GM12878 (cell line): ENCODE measurements around the gene IL36B. TPM values are rescaled to one million over a fixed set of nuclear protein-coding genes. Genes with fewer than 3 reads are reported as not detected.

ENCODE experiments used
- ATAC-seq: fragments of 200-7000 bp; cut with Tn5 transposase; 3 replicates; pipeline ENCODE4 v1.9.1; 2020; ENCODE audit warnings: mild to moderate bottlenecking, moderate library complexity
- BruUV-seq: library from RNA; stranded (reverse); fragments of 400-500 nt; replicated peaks from 2 replicates; lab custom pipeline; 2021; lab: Mats Ljungman, UMichigan
- CTCF ChIA-PET: fragments of 300-600 bp; sonication (Branson Sonifier 250); formaldehyde crosslinking; extraction: SDS; loops from one replicate; lab custom pipeline; 2021; ENCODE audit warnings: inconsistent platforms; lab: Yijun Ruan, JAX
- POLR2A ChIA-PET: fragments of 350-600 bp; formaldehyde crosslinking; extraction: SDS; loops from one replicate; lab custom pipeline; 2021; ENCODE audit warnings: inconsistent platforms; lab: Charles Lee
- RAD21 ChIA-PET: fragments of 300-600 bp; sonication (Branson Sonifier 250); formaldehyde crosslinking; loops from one replicate; lab custom pipeline; 2023; ENCODE audit warnings: antibody characterized with exemption; ENCODE audit not compliant: unreplicated experiment; lab: Charles Lee
- SMC1A ChIA-PET: fragments of 300-600 bp; sonication (Branson Sonifier 250); formaldehyde crosslinking; loops from one replicate; lab custom pipeline; 2023; ENCODE audit not compliant: unreplicated experiment, uncharacterized antibody; lab: Charles Lee
- DNase-seq: peaks from one replicate; pipeline ENCODE4 v3.0.0-alpha.2; 2011; ENCODE audit warnings: low read depth, low spot score
- FAIRE-seq: peaks from 3 replicates; lab custom pipeline; 2011; peaks lifted over from hg19 to GRCh38; lab: Jason Lieb, UNC
- H2AFZ ChIP-seq: 2 replicates; pipeline ENCODE4 v1.6.0; 2011; ENCODE audit warnings: low read depth, low read length, control low read depth; ENCODE audit not compliant: control insufficient read depth
- H3K27ac ChIP-seq: 2 replicates; pipeline ENCODE4 v1.5.1; 2011; ENCODE audit warnings: control low read depth; ENCODE audit not compliant: control insufficient read depth, insufficient read depth
- H3K27me3 ChIP-seq, 2 experiments: replicated peaks in 1 of 2; 2 replicates each; pipeline versions ENCODE4 v1.6.0 to v1.6.1; 2011; ENCODE audit warnings: low read length in 1 of 2; ENCODE audit not compliant: control insufficient read depth in 2 of 2, insufficient read depth in 2 of 2
- H3K36me3 ChIP-seq, 2 experiments: 2 replicates each; pipeline ENCODE4 v1.5.1; 2011; ENCODE audit warnings: low read length in 1 of 2; ENCODE audit not compliant: control insufficient read depth in 2 of 2, insufficient read depth in 2 of 2
- H3K4me1 ChIP-seq: 2 replicates; pipeline ENCODE4 v1.6.1; 2011; ENCODE audit warnings: mild to moderate bottlenecking, low read length, moderate library complexity, mixed read lengths; ENCODE audit not compliant: control insufficient read depth, insufficient read depth
- H3K4me2 ChIP-seq: 2 replicates; pipeline ENCODE4 v1.6.0; 2011; ENCODE audit warnings: control low read depth; ENCODE audit not compliant: control insufficient read depth, insufficient read depth
- H3K4me3 ChIP-seq: fragments of 200-600 bp; sonication (generic); 2 replicates; pipeline ENCODE4 v1.5.1; 2016
- H3K79me2 ChIP-seq: 2 replicates; pipeline ENCODE4 v1.6.0; 2011; ENCODE audit warnings: low read length; ENCODE audit not compliant: control insufficient read depth, insufficient read depth
- H3K9ac ChIP-seq: 2 replicates; pipeline ENCODE4 v1.8.0; 2011; ENCODE audit warnings: low read length, control low read depth, mixed read lengths; ENCODE audit not compliant: control insufficient read depth, insufficient read depth
- H3K9me3 ChIP-seq: replicated peaks from 3 replicates; pipeline ENCODE4 v1.5.1; 2011; ENCODE audit warnings: mild to moderate bottlenecking, low read length; ENCODE audit not compliant: control insufficient read depth, insufficient read depth
- H4K20me1 ChIP-seq: 2 replicates; pipeline ENCODE4 v1.6.0; 2011; ENCODE audit not compliant: control insufficient read depth, insufficient read depth
- CHD4 ChIP-seq: fragments of 200-600 bp; sonication (generic); IDR thresholded peaks from 2 replicates; pipeline ENCODE4 v1.6.1; 2016; ENCODE audit warnings: mild to moderate bottlenecking
- CREB1 ChIP-seq: IDR thresholded peaks from 2 replicates; pipeline ENCODE4 v1.6.1; 2012; ENCODE audit warnings: low read depth, mild to moderate bottlenecking, inconsistent platforms
- RAD51 ChIP-seq: fragments of 450-650 bp; IDR thresholded peaks from 2 replicates; pipeline ENCODE4 v1.6.1; 2016; ENCODE audit warnings: moderate library complexity, mild to moderate bottlenecking, inconsistent platforms
- RELA ChIP-seq: fragments of 450-650 bp; IDR thresholded peaks from 2 replicates; pipeline ENCODE4 v1.8.0; 2014; ENCODE audit warnings: borderline replicate concordance; ENCODE audit not compliant: partially characterized antibody
- STAT1 ChIP-seq: fragments of 450-650 bp; conservative IDR thresholded peaks from 2 replicates; pipeline ENCODE4 v1.6.1; 2014; ENCODE audit warnings: antibody characterized with exemption, mild to moderate bottlenecking
- STAT3 ChIP-seq: IDR thresholded peaks from 2 replicates; pipeline ENCODE4 v1.6.1; 2011; ENCODE audit warnings: low read depth, low read length, improper control_type of control experiment
- WGBS: methylation state at CpG from one replicate; pipeline ENCODE4 v1.1.6; 2016; ENCODE audit warnings: low lambda C conversion rate; ENCODE audit not compliant: insufficient replicate concordance, insufficient coverage; ENCODE audit errors: missing lambda C conversion rate; 5-methylcytosine and 5-hydroxymethylcytosine counted together
- in situ Hi-C: fragments of 300-500 bp; cut with MboI; formaldehyde crosslinking; loops from 9 replicates; pipeline ENCODE4 v1.14.3; 2018; ENCODE audit warnings: mixed read lengths
- intact Hi-C: fragments of 100-400 bp; cut with micrococcal nuclease; formaldehyde crosslinking; loops from one replicate; pipeline ENCODE4 v1.14.2; 2022; ENCODE audit not compliant: unreplicated experiment
- polyA plus RNA-seq, 11 experiments: library from polyadenylated mRNA; depleted of rRNA in 4 of 11; unstranded in 6 of 11; stranded (reverse) in 5 of 11; fragments of >200 nt; fragmentation: Nextera tagmentation in 4 of 11; fragmentation: Illumina TruSeq in 1 of 11; extraction: Ambion mirVana in 4 of 11; extraction: Trizol in 1 of 11; gene quantifications; 1 replicate in 1 of 11; 2 replicates in 10 of 11; pipeline versions ENCODE4 v1.2.1 to v1.2.3, GENCODE V29; 2011 to 2016; ENCODE audit warnings: inconsistent platforms in 2 of 11, missing spikeins in 2 of 11, low read depth in 1 of 11
- total RNA-seq, 4 experiments: library from RNA; depleted of rRNA in 3 of 4; stranded (reverse); fragments of >200 nt in 3 of 4; fragmentation: Illumina TruSeq in 1 of 4; extraction: Trizol in 1 of 4; gene quantifications; 2 replicates each; pipeline versions ENCODE4 v1.2.1 to v1.2.3, GENCODE V29; 2013 to 2021
- TF ChIP-seq, protein P1 (sequence below): fragments of 450-650 bp; IDR thresholded peaks from 2 replicates; pipeline ENCODE4 v1.6.1; 2016; ENCODE audit warnings: mild to moderate bottlenecking, moderate library complexity, borderline replicate concordance
- TF ChIP-seq, protein P2 (sequence below): IDR thresholded peaks from 2 replicates; pipeline ENCODE4 v1.6.1; 2011; ENCODE audit warnings: borderline replicate concordance, low read depth, mild to moderate bottlenecking, moderate library complexity, mixed read lengths, low read length; ENCODE audit not compliant: insufficient read depth; ENCODE audit errors: extremely low read length

Gene IL36B
- total and polyA plus RNA-seq, 10 of the 15 experiments (the other 5 are each of a cell fraction or from before 2014, with no cell fraction given), result not detected

DNA sequence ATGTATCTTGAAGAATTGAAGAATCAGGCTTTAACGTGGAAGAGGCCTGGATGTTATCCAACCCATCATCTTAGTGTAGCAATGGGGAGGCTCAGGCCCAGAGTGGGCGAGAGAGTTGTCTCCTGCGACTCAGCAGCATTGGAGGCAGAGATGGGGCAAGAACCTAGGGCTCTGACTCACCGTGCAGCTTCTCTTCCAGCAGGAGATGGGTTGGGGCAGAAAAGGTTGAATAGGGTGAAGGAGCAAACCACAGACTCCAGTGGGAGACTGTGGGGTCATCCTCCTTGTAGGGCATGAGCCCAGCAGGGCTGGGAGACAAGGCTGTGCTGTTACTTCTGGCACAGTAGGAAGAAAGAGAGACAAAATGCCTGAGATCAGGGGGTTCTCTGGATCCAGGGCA lies 7.7 kb upstream of the IL36B start:
- no peaks in the 10 kb centered on the region for H4K20me1 ChIP-seq
- H3K9me3 ChIP-seq, result peaks cover 2% of the 10 kb centered on the region; the same call in 1 of the 3 replicates
- H3K4me3 ChIP-seq, result no peak overlapping the region
- no peak overlapping the region for H3K27ac ChIP-seq
- intact Hi-C loops (no loop called here), in situ Hi-C loops (no loop called here)
- ChIA-PET RAD21 (no interaction called here), POLR2A (no interaction called here), SMC1A (no interaction called here), CTCF (no interaction called here)
- ATAC-seq, result no peak
- no peak overlapping the region for H2AFZ ChIP-seq
- H3K4me2 ChIP-seq, result no peak overlapping the region
- H3K36me3 ChIP-seq, result no peaks in the 10 kb centered on the region
- FAIRE-seq, result no peak
- TF ChIP-seq, protein P1, sequence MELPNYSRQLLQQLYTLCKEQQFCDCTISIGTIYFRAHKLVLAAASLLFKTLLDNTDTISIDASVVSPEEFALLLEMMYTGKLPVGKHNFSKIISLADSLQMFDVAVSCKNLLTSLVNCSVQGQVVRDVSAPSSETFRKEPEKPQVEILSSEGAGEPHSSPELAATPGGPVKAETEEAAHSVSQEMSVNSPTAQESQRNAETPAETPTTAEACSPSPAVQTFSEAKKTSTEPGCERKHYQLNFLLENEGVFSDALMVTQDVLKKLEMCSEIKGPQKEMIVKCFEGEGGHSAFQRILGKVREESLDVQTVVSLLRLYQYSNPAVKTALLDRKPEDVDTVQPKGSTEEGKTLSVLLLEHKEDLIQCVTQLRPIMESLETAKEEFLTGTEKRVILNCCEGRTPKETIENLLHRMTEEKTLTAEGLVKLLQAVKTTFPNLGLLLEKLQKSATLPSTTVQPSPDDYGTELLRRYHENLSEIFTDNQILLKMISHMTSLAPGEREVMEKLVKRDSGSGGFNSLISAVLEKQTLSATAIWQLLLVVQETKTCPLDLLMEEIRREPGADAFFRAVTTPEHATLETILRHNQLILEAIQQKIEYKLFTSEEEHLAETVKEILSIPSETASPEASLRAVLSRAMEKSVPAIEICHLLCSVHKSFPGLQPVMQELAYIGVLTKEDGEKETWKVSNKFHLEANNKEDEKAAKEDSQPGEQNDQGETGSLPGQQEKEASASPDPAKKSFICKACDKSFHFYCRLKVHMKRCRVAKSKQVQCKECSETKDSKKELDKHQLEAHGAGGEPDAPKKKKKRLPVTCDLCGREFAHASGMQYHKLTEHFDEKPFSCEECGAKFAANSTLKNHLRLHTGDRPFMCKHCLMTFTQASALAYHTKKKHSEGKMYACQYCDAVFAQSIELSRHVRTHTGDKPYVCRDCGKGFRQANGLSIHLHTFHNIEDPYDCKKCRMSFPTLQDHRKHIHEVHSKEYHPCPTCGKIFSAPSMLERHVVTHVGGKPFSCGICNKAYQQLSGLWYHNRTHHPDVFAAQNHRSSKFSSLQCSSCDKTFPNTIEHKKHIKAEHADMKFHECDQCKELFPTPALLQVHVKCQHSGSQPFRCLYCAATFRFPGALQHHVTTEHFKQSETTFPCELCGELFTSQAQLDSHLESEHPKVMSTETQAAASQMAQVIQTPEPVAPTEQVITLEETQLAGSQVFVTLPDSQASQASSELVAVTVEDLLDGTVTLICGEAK, result no peak
- TF ChIP-seq, protein P2, sequence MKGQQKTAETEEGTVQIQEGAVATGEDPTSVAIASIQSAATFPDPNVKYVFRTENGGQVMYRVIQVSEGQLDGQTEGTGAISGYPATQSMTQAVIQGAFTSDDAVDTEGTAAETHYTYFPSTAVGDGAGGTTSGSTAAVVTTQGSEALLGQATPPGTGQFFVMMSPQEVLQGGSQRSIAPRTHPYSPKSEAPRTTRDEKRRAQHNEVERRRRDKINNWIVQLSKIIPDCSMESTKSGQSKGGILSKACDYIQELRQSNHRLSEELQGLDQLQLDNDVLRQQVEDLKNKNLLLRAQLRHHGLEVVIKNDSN, result no peak
- TF ChIP-seq RAD51 (no peak), CREB1 (no peak), STAT1 (no peak), CHD4 (no peak), STAT3 (no peak), RELA (no peak)
- WGBS, result 3% methylated on average over 4 of the region's 4 CpGs
- no peak for DNase-seq
- H3K9ac ChIP-seq, result no peak overlapping the region
- H3K79me2 ChIP-seq, result no peaks in the 10 kb centered on the region
- no TSS peak for BruUV-seq
- H3K27me3 ChIP-seq, result no peaks in the 10 kb centered on the region
- no peaks in the 10 kb centered on the region for H3K4me1 ChIP-seq
